K562 (cell line): Measurements from ENCODE around the gene PTPN7. TPM values are rescaled to one million over a fixed set of nuclear protein-coding genes. Genes with fewer than 3 reads are reported as not detected.

Experiments used
- ATF1 ChIP-seq, 2 experiments: fragments of 450-650 bp in 1 of 2; IDR thresholded peaks; 2 replicates each; pipeline ENCODE4 v1.6.1; 2016; ENCODE audit warnings: missing compliant biosample characterization in 1 of 2, missing genetic modification characterization in 1 of 2
- CAMTA2 ChIP-seq: fragments of 250-450 bp; sonication (Bioruptor Pico); conservative IDR thresholded peaks from 2 replicates; pipeline ENCODE4 v1.5.1; 2022
- CBFA2T2 ChIP-seq: fragments of 450-650 bp; conservative IDR thresholded peaks from 2 replicates; pipeline ENCODE4 v1.6.1; 2017; ENCODE audit warnings: mild to moderate bottlenecking
- CBFB ChIP-seq: sonication (generic); formaldehyde crosslinking; IDR thresholded peaks from 2 replicates; pipeline ENCODE4 v1.4.0; 2020; ENCODE audit warnings: mild to moderate bottlenecking, missing genetic modification reagents
- CCAR2 ChIP-seq: fragments of 200-400 bp; formaldehyde crosslinking; IDR thresholded peaks from 2 replicates; pipeline ENCODE4 v1.6.1; 2017; ENCODE audit warnings: mild to moderate bottlenecking, low read depth, low read length
- EP400 ChIP-seq: fragments of 450-650 bp; IDR thresholded peaks from 2 replicates; pipeline ENCODE4 v1.6.1; 2017; ENCODE audit warnings: antibody characterized with exemption, mild to moderate bottlenecking, moderate library complexity
- FOXM1 ChIP-seq, 2 experiments: fragments of 450-650 bp in 1 of 2; sonication (generic) in 1 of 2; formaldehyde crosslinking in 1 of 2; IDR thresholded peaks; 2 replicates each; pipeline versions ENCODE4 v1.6.1 to v1.9.0; 2017 to 2022; ENCODE audit warnings: low read depth in 2 of 2, mild to moderate bottlenecking in 2 of 2, missing genetic modification reagents in 1 of 2, moderate library complexity in 1 of 2
- KAT7 ChIP-seq: sonication (generic); formaldehyde crosslinking; IDR thresholded peaks from 2 replicates; pipeline ENCODE4 v1.8.0; 2022; ENCODE audit warnings: missing genetic modification reagents, mild to moderate bottlenecking, borderline replicate concordance
- MAZ ChIP-seq, 2 experiments: fragments of 450-650 bp in 1 of 2; sonication (generic) in 1 of 2; formaldehyde crosslinking; IDR thresholded peaks in 1 of 2; conservative IDR thresholded peaks in 1 of 2; 2 replicates each; pipeline versions ENCODE4 v1.4.0 to v1.5.0; 2020; ENCODE audit warnings: mild to moderate bottlenecking in 1 of 2, missing genetic modification reagents in 1 of 2
- POLR2AphosphoS5 ChIP-seq: IDR thresholded peaks from 2 replicates; pipeline ENCODE4 v1.6.1; 2011; ENCODE audit warnings: mild to moderate bottlenecking, low read depth, low read length, moderate library complexity; ENCODE audit not compliant: control insufficient read depth, insufficient read depth
- POLR3A ChIP-seq: IDR thresholded peaks from 2 replicates; pipeline ENCODE4 v1.6.1; 2011; ENCODE audit warnings: borderline replicate concordance, mild to moderate bottlenecking, moderate library complexity; ENCODE audit not compliant: insufficient read length, insufficient read depth; ENCODE audit errors: extremely low read depth
- SMAD1 ChIP-seq: fragments of 150-350 bp; IDR thresholded peaks from 2 replicates; pipeline ENCODE4 v1.6.1; 2014; ENCODE audit warnings: low read length, low read depth; ENCODE audit not compliant: partially characterized antibody
- SMARCB1 ChIP-seq: IDR thresholded peaks from 2 replicates; pipeline ENCODE4 v1.6.1; 2011; ENCODE audit warnings: improper control_type of control experiment, low read depth; ENCODE audit not compliant: insufficient read length
- ZBTB17 ChIP-seq: fragments of 450-650 bp; formaldehyde crosslinking; IDR thresholded peaks from 2 replicates; pipeline ENCODE4 v1.4.0; 2020; ENCODE audit warnings: mild to moderate bottlenecking
- ZNF239 ChIP-seq: fragments of 250-450 bp; sonication (Bioruptor Pico); IDR thresholded peaks from 2 replicates; pipeline ENCODE4 v1.4.0; 2020; ENCODE audit warnings: mild to moderate bottlenecking
- ZNF76 ChIP-seq: fragments of 250-450 bp; sonication (Bioruptor Pico); IDR thresholded peaks from 2 replicates; pipeline ENCODE4 v1.4.0; 2020; ENCODE audit warnings: mild to moderate bottlenecking, moderate library complexity, borderline replicate concordance
- polyA plus RNA-seq, 8 experiments: library from polyadenylated mRNA; depleted of rRNA in 4 of 8; stranded (reverse) in 5 of 8; unstranded in 3 of 8; fragments of >200 nt; fragmentation: Nextera tagmentation in 2 of 8; fragmentation: Illumina TruSeq in 1 of 8; extraction: Ambion mirVana in 2 of 8; extraction: Trizol in 1 of 8; gene quantifications; 2 replicates each; pipeline versions ENCODE4 v1.2.1 to v1.2.3, GENCODE V29; 2011 to 2014; ENCODE audit warnings: inconsistent platforms in 1 of 8, missing spikeins in 1 of 8
- total RNA-seq, 7 experiments: library from RNA; depleted of rRNA in 6 of 7; stranded (reverse); fragments of >200 nt in 6 of 7; fragmentation: Illumina TruSeq in 2 of 7; extraction: Trizol in 2 of 7; gene quantifications; 2 replicates each; pipeline versions ENCODE4 v1.2.1 to v1.2.3, GENCODE V29; 2011 to 2021; ENCODE audit warnings: low replicate concordance in 1 of 7
- TF ChIP-seq, protein P1 (sequence below), 2 experiments: fragments of 200-800 bp in 1 of 2; sonication (Bioruptor generic) in 1 of 2; sonication (generic) in 1 of 2; formaldehyde crosslinking in 1 of 2; IDR thresholded peaks in 1 of 2; conservative IDR thresholded peaks in 1 of 2; 2 replicates each; pipeline versions ENCODE4 v1.5.0 to v1.6.1; 2016 to 2020; ENCODE audit warnings: missing compliant biosample characterization in 1 of 2, missing genetic modification characterization in 1 of 2, missing genetic modification reagents in 1 of 2
- TF ChIP-seq, protein P2 (sequence below): sonication (generic); formaldehyde crosslinking; IDR thresholded peaks from 2 replicates; pipeline ENCODE4 v1.8.1; 2023; ENCODE audit warnings: missing genetic modification reagents, mild to moderate bottlenecking, borderline replicate concordance

PTPN7 gene
- total and polyA plus RNA-seq, 9 of the 15 experiments (the other 6 are each of a cell fraction or from before 2014, with no cell fraction given): 18.7 to 144 (median 120) TPM

DNA sequence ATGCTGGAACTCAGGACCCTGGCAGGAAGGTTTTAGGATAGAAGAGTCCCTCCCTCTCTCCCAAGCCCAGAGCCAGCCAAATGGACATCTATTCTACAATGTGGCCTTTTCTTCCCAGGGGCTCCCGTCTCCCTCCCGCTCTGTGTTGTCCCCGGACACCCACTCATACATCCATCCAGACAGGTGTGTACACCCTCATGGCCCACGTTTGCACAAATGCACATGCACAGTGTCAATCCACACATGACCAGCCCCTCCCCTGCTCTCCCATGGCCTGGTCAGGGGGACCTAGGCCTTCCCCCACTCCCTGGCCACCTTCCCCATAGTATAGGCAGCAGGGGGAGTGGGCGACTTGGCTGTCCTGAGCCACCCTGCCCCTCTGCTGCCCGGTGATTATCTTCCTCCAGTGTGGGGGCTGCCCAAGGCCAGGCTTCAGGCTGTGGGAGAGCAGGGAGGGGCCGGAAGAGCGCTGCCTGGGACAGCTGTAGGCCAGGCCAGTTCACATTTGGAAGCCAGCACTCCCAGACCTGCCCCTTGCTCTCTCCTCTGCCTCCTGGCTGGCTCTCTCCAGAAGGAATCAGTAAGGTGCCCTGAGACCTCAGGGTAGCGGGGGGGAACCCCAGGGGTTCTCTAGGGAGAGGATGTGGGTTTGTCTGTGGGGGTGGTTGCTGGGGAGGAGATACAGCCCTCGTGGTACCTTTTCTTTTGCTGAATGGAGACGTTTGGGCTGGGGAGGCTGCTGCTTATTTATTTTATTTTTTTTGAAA lies 4.1 kb upstream of the PTPN7 start (continued):
- peak; percentile 59 for TF ChIP-seq SMAD1
- TF ChIP-seq POLR3A: no peak
- TF ChIP-seq MAZ (CRISPR knock-in tag; conservative IDR thresholded peaks at IDR 0.05 in 1 of 2, IDR thresholded peaks at IDR 0.05 in 1 of 2): peak; percentile 96 to 97
- peak; percentile 72; the same call in 1 of the 2 replicates for TF ChIP-seq EP400
- no peak for TF ChIP-seq CBFB
- no peak for TF ChIP-seq ZNF76
- no peak for TF ChIP-seq ATF1 (CRISPR knock-in tag; IDR thresholded peaks at IDR 0.05)
- no peak; the same call in 1 of the 2 replicates for TF ChIP-seq ATF1 (tag; IDR thresholded peaks at IDR 0.05)
- 0 out of 2 replicates have a peak, but pooled peaks have one; percentile 34 for TF ChIP-seq ZBTB17 (CRISPR knock-in tag)
- no peak for TF ChIP-seq CAMTA2 (CRISPR knock-in tag)
- TF ChIP-seq, protein P1, sequence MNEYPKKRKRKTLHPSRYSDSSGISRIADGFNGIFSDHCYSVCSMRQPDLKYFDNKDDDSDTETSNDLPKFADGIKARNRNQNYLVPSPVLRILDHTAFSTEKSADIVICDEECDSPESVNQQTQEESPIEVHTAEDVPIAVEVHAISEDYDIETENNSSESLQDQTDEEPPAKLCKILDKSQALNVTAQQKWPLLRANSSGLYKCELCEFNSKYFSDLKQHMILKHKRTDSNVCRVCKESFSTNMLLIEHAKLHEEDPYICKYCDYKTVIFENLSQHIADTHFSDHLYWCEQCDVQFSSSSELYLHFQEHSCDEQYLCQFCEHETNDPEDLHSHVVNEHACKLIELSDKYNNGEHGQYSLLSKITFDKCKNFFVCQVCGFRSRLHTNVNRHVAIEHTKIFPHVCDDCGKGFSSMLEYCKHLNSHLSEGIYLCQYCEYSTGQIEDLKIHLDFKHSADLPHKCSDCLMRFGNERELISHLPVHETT (CRISPR knock-in tag; conservative IDR thresholded peaks at IDR 0.05 in 1 of 2, IDR thresholded peaks at IDR 0.05 in 1 of 2): 0 out of 4 replicates have a peak, but pooled peaks of 1 of the 2 experiments have one; percentile 44
- no peak for TF ChIP-seq SMARCB1
- no peak for TF ChIP-seq ZNF239 (CRISPR knock-in tag)
- TF ChIP-seq, protein P2, sequence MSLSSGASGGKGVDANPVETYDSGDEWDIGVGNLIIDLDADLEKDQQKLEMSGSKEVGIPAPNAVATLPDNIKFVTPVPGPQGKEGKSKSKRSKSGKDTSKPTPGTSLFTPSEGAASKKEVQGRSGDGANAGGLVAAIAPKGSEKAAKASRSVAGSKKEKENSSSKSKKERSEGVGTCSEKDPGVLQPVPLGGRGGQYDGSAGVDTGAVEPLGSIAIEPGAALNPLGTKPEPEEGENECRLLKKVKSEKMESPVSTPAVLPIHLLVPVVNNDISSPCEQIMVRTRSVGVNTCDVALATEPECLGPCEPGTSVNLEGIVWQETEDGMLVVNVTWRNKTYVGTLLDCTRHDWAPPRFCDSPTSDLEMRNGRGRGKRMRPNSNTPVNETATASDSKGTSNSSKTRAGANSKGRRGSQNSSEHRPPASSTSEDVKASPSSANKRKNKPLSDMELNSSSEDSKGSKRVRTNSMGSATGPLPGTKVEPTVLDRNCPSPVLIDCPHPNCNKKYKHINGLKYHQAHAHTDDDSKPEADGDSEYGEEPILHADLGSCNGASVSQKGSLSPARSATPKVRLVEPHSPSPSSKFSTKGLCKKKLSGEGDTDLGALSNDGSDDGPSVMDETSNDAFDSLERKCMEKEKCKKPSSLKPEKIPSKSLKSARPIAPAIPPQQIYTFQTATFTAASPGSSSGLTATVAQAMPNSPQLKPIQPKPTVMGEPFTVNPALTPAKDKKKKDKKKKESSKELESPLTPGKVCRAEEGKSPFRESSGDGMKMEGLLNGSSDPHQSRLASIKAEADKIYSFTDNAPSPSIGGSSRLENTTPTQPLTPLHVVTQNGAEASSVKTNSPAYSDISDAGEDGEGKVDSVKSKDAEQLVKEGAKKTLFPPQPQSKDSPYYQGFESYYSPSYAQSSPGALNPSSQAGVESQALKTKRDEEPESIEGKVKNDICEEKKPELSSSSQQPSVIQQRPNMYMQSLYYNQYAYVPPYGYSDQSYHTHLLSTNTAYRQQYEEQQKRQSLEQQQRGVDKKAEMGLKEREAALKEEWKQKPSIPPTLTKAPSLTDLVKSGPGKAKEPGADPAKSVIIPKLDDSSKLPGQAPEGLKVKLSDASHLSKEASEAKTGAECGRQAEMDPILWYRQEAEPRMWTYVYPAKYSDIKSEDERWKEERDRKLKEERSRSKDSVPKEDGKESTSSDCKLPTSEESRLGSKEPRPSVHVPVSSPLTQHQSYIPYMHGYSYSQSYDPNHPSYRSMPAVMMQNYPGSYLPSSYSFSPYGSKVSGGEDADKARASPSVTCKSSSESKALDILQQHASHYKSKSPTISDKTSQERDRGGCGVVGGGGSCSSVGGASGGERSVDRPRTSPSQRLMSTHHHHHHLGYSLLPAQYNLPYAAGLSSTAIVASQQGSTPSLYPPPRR (CRISPR knock-in tag): no peak
- no peak for TF ChIP-seq CCAR2
- peak; percentile 86 for TF ChIP-seq POLR2AphosphoS5
- peak; percentile 36; the same call in 1 of the 2 replicates for TF ChIP-seq CBFA2T2
- TF ChIP-seq FOXM1 (IDR thresholded peaks at IDR 0.05; ENCODE audit: low read depth): no peak
- no peak for TF ChIP-seq FOXM1 (CRISPR knock-in tag; IDR thresholded peaks at IDR 0.05; ENCODE audit: low read depth)
- TF ChIP-seq KAT7 (CRISPR knock-in tag): no peak
